Right hindlimb (tissue), 1 donor: Measurements from ENCODE around the gene FBRS.
A peak's percentile ranks its signal among the peaks of the same experiment; 100 is the strongest.

Experiments
- DNase-seq: peaks from one replicate; pipeline ENCODE4 v3.0.0-alpha.2; 2018

Gene FBRS

GRCh38 chr16:30645727-30646126, 12.5 kb upstream of the FBRS start:
- DNase-seq = no peak

- no peak for DNase-seq
Observed at GRCh38 chr16:30647274-30647571, 11.0 kb upstream of the FBRS start.

DNA sequence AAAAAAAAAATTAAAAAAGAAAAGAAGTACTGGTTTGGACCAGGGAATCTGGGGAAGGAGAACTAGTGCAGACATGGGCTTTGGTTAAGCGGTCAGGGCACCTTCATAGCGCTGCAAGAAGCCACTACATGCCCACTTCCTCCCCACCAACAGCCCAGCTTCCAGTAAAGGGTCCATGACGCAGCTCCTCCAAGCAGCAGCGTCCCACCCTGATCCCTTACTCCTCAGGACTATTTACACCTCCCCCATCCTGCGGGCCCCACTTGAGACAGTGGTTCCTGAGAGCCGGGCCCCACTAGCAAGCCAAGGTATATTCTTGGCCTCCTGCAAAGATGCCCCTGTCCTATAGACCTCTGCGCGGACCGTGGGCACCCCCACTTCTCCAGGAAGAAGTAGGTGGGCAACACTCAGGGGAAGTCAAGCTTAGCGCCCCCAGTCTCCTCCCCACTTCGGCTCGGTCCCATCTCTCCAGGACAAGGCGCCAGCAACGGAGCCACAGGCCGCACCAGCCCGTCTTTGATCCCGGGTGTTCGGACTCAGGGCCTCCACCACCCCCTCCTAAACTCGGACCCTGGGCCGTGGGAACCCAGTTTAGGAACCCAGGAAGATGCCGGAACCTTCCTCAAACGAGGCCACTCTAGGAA, 8.4 kb upstream of the FBRS start:
- DNase-seq = peak; percentile 50

- peak; percentile 100 for DNase-seq
Observed at GRCh38 chr16:30650369-30651123, 7.7 kb upstream of the FBRS start, which contains the start of gene PRR14. Gene PRR14 (plus strand): TSS chr16:30650960. CDS start chr16:30651646, 686 bp downstream.

DNA sequence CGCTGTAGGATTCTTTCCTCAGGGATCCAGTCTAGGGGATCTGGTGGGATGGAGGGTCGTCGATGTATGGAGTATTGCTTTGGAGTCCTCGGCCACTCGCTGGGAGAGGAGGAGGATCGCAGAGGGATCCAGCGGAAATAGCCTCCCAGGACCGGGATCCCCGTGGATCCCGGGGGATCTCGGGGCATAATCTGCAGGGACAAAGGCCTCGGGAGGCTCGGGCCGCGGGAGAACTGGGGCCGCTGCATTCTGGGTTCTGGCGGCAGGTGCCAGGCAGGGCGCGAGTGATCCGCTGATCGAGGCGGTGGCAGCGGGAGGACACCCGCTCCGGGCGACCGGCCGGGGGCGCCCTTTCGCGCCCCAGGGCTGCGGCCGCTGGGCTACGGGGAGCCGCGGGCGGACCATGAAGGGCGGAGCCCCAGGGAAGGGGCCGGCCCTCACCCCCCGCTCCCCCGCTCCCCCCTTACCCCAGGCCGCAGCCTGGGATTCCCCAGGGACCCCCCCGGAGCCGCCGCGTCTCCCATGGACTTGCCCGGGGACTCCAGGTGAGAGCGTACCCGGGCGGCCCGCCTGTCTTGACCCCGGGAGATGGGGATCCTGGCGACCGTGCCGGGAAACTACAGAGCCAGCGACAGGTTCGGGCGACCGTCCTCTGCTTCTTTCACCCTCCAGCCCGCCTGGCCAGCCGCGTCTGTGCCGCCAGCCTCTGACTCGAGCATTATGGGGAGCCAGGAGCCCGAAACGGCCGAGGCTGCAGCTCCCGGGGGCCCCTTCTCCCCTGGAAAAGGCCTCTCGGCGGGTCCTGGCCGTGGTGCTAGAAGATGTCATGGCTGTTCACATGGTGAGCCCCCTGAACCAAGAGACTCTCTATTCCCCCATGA, 6.9 kb upstream of the FBRS start:
- peak; percentile 67 for DNase-seq

DNA sequence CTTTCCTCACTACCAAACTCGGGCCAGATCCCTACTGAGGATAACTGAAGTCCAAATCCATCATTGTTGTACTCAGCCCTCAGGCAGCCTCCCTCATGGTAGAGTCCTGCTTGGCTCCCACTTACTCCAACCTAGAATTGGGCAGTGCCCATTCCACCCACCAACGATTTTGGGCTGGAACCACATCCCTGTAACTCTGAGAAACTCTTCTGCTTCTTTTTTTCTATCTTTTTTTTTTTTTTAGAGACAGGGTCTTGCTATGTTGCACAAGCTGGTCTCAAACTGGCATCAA, 6.3 kb upstream of the FBRS start:
- no peak for DNase-seq

DNA sequence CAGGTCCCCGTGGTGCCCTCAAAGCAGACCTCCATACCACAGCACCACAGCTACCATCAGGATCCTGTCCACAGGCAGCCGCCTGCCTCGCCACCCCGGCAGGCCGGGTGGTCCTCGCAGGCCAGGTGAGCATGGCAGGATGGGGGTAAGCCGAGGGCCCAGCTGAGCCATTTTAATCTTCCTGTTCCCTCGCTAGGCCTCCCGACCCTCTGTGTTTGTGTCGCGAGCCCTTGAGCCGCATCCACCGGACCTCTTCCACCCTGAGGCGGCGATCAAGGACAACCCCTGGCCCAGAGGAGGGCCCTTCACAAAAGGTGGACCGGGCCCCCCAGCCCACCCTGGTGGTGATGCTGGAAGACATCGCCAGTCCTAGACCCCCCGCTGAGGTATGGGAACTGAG, 5.5 kb upstream of the FBRS start:
- no peak for DNase-seq

DNA sequence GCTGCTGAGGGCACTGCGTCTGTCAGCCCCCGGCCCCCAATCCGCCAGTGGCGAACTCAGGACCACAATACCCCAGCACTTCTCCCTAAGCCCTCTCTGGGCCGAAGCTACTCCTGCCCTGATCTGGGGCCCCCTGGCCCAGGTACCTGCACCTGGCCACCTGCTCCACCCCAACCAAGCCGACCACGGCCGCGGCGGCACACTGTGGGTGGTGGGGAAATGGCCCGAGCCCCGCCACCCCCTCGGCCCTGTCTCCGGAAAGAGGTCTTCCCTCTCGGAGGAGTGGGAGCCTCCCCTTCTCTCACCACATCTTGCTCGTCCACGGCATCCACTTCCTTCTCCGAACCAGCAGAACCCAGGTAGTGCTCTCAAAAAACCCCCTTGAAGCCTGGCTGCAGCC, 3.4 kb upstream of the FBRS start:
- no peak for DNase-seq

- no peak for DNase-seq
Observed at GRCh38 chr16:30655815-30656347, 2.4 kb upstream of the FBRS start.

DNA sequence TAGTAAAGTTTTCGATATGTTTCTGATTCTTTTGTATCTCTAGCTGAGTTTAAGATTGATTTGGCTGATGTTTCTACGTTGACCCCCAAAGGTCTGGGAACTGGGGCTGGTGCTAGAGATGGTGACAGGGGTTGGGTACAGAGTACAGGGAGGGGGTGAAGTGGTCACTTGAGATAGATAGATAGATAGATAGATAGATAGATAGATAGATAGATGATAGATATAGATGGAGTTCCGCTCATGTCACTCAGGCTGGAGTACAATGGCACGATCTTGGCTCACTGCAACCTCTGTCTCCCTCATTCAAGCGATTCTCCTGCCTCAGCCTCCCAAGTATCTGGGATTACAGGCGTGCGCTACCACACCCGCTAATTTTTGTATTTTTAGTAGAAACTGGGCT, 1.8 kb upstream of the FBRS start:
- no peak for DNase-seq

- DNase-seq = no peak
Observed at GRCh38 chr16:30656974-30657865, 1.0 kb upstream of the FBRS start.

DNA sequence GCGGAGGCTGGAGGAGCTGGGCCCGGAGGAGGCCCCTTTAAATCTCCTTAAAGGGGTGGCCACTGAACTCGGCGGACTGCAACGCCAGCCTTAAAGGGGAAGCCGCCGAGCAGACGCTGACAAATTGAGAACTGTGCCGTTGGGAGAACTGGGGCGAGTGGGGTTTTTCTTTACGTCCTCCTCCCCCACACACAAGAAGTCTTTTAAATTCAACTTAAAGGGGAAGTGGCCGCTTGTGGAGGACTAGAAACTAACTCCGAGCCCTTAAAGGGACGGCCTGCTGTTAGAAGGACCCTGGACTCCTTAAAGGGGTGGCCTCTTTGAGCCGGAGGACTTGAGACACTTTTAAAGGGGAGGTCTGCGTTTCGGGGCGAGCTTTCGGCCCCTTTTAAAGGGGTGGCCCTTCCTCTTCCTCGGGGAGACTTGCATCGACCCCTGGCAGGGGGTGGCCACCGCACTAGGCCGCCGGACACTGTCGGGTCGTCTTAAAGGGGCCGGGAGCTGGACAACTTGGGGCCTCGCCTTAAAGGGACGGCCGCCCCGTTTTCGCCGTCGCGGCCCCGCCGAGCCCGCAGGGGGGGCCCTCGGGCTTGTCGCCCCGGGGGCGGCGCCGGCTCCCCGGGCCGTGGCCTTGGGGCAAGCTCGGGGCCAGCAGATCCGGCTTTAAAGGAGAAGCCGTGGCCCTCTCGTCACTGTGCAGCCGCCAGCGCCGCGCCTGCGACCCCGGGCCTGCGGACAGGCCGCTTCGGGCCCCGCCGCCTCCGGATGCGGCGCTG, 688 bp downstream of the FBRS start:
- DNase-seq = peak; percentile 98

DNA sequence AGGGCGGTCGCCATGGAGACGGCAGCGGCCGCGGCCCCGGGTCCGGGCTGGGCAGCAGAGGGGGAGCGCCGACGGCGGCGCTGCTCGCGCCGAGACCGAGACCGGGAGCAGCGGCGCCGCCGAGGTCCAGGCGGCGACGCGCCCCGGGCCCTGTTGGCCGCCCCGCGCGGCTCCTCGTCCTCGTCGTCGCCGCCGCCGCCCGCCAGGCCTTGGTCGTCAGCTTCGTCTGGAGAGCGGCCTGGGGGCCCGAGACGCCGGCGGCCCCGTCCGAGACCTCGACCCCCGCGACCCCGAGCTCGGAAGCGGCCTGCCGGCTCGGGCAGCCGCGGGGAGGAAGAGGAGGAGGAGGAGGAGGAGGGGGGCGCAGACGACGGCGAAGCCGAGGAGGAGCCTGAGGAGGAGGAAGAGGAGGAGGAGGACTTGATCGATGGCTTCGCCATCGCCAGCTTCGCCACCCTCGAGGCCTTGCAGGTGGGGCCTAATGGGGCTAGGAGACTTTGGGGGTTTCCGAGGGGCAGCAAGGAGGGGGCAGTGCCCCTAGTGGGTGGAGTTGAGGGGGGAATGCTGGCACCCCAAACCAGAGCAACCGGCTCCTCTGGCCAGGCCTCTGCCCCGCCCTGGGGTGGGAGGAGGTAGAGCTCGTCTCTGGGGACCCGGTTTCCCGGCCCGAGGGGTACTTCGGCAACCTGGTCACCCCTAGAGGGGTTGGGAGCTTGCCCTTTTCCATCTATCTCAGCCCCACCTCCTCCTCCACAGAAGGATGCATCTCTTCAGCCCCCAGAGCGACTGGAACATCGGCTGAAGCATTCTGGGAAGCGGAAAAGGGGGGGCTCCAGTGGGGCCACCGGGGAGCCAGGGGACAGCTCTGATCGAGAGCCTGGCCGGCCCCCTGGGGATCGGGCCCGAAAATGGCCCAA, 1.5 kb downstream of the FBRS start:
- peak; percentile 63 for DNase-seq

DNA sequence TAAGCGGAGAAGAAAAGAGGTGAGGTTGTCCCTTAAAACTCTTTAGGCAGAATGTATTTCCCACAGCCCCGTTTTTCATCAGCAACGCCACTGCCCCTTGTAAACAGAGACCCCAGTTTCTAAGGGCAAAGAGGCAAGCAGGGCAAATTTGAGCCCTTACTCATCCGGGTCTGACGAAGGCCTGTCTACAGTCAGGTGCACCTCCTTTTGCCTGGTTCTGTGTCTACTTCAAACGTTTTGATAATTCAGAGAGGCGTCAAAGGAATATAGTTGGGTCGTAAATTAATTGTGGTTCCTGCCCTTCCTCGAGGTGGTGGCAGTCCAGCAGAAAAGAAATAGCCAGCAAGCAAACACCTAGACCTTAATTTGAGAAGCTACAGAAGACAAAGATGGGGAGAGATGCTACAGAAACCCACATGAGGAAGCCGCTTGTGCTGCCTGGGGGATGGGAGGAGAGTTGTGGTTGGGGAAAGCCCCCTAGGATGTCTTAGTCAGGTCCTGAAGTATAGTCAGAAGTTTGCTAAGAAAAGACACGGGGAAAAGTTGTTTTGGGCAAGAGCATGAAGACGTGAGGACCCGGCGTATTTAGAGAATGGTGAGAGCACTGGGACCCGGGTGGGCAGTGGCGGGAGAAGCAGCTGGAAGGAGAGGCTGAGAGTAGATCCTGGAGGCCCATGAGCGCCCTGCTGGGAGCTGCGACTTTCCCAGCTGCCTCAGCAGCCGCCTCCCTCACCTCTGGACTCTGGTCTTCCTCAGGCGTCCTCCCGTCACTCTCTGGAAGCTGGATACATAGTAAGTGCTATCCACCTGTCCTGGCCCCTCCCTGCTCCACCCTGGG, 2.4 kb downstream of the FBRS start:
- DNase-seq = no peak

DNA sequence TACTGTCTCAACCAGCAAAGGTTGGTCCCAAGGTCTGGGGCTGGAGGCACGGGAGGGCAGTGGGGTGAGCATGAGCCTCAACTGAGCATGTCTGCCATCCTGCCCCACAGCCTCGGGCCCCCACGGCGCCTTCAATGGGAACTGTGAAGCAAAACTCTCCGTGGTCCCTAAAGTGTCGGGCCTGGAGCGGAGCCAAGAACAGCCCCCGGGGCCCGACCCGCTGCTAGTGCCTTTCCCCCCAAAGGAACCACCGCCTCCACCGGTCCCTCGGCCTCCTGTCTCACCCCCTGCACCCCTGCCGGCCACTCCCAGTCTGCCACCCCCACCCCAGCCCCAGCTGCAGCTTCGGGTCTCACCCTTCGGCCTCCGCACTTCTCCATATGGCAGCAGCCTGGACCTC, 4.2 kb downstream of the FBRS start:
- DNase-seq = no peak

DNA sequence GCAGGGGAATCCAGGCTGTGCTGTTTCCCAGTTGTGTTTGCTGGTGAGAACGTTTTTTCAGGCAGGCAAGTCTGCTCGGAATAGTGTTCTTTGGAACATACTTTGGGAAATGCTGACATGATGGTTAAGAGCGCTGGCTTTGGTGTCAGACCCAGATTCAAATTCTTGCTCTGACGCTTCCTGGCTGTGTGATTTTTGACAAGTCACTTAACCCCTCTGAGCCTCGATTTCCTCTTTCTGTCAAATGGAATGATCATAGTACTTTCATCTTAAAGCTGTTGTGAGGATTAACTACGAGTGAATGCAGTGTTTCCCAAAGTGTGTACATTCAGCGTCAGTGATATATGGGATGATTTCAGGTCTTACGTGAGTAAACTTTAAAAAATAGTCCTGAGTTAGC, 4.8 kb downstream of the FBRS start:
- no peak for DNase-seq

DNA sequence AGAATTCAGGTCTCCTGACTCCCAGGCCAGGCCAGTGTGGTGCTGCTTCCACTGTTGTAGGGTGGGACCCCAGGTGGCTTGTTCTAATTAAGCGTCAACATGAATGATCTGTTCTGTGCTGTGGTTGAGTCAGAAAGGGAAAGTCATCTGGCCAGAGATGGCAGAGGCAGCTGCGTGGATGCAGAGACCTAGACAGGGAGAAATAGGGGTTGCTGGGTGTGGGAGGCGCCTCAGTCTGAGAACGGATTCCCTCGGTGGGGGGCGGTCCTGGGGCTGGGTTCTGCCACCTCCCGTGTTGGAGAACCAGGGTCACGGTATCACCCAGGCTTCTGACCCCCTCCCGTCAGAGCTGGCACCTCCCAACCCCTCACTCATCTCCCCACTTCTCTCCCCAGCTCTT, 5.6 kb downstream of the FBRS start:
- no peak for DNase-seq

DNA sequence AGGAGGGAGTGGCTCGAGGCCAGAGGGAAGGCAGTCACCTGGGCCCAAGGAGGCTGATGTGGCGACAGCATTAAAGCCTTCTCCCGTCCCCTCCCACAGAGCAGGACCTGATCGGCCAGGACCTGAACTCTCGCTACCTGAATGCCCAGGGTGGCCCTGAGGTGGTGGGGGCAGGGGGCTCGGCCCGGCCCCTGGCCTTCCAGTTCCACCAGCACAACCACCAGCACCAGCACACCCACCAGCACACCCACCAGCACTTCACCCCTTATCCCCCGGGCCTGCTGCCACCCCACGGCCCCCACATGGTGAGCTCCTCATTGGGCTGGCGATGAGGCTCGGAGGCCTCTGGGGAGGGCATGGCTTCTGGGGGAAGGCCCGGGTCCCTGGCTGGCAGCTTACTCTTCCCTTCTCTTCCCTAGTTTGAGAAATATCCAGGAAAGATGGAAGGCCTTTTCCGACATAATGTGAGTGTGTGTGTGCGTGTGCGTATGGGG, 6.4 kb downstream of the FBRS start:
- DNase-seq = no peak

DNA sequence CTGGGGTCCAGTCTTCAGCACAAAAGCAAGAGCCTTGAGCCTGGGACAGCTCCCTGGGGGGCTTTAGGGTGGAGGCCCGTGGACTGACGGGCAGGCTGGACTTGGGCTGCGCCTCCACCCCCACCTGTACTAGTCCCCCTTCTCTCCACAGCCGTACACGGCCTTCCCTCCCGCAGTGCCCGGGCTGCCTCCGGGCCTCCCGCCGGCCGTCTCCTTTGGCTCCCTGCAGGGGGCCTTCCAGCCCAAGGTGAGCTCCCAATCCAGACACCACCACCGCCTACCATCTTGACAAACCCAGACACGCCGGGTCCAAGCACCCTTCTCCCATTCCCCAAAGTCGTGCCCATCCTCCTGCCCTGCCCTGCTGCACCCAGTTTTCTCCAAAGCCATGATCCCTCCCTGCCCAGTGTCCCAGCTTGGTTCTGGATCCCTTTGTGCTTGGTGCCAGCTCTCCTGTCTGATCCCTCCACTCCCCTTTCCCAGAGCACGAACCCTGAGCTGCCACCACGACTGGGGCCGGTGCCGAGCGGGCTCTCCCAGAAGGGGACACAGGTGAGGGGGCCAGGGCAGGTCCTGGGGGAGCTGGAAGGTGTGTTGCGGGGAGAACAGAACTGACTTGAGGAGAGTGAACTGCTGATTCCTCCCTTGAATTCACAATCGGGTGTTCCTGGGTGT, 7.1 kb downstream of the FBRS start:
- DNase-seq = no peak
